Keratinocyte (primary cell): ENCODE measurements around the gene TET2. TPM values are rescaled to one million over a fixed set of nuclear protein-coding genes. Genes with fewer than 3 reads are reported as not detected.

Source experiments
- DNase-seq: peaks from one replicate; pipeline ENCODE4 v3.0.0-alpha.2; 2011; ENCODE audit warnings: low read depth, missing footprints, low spot score
- FAIRE-seq: peaks from 2 replicates; lab custom pipeline; 2011; peaks lifted over from hg19 to GRCh38; lab: Jason Lieb, UNC
- H2AFZ ChIP-seq: 2 replicates; pipeline ENCODE4 v1.6.0; 2012; ENCODE audit warnings: low read length, control low read depth, inconsistent platforms; ENCODE audit not compliant: control insufficient read depth
- H3K27ac ChIP-seq: 2 replicates; pipeline ENCODE4 v1.5.1; 2011; ENCODE audit warnings: low read length; ENCODE audit not compliant: control insufficient read depth, insufficient read depth
- H3K27me3 ChIP-seq: 3 replicates; pipeline ENCODE4 v1.6.0; 2011; ENCODE audit warnings: low read length; ENCODE audit not compliant: control insufficient read depth, insufficient read depth; ENCODE audit errors: extremely low read depth
- H3K36me3 ChIP-seq, 2 experiments: 2 replicates in 1 of 2; 3 replicates in 1 of 2; pipeline ENCODE4 v1.5.1; 2011; ENCODE audit warnings: low read length in 2 of 2, mild to moderate bottlenecking in 1 of 2; ENCODE audit not compliant: control insufficient read depth in 2 of 2, insufficient read depth in 2 of 2; ENCODE audit errors: extremely low read depth in 1 of 2
- H3K4me1 ChIP-seq: 3 replicates; pipeline ENCODE4 v1.5.1; 2011; ENCODE audit warnings: low read length; ENCODE audit not compliant: control insufficient read depth, insufficient read depth; ENCODE audit errors: extremely low read depth
- H3K4me2 ChIP-seq: 3 replicates; pipeline ENCODE4 v1.6.0; 2011; ENCODE audit warnings: low read depth, low read length; ENCODE audit not compliant: control insufficient read depth, insufficient read depth; ENCODE audit errors: extremely low read depth
- H3K4me3 ChIP-seq, 3 experiments: fragments of 200-600 bp in 1 of 3; sonication (generic) in 1 of 3; 2 replicates in 2 of 3; 3 replicates in 1 of 3; pipeline ENCODE4 v1.5.1; 2011 to 2016; ENCODE audit warnings: low read length in 3 of 3, mild to moderate bottlenecking in 3 of 3, control low read depth in 2 of 3, inconsistent platforms in 1 of 3, low read depth in 1 of 3, mixed read lengths in 1 of 3, mixed run types in 1 of 3, moderate library complexity in 1 of 3; ENCODE audit not compliant: control insufficient read depth in 2 of 3, insufficient read depth in 2 of 3; ENCODE audit errors: extremely low read depth in 1 of 3
- H3K79me2 ChIP-seq: 2 replicates; pipeline ENCODE4 v1.6.0; 2012; ENCODE audit warnings: low read length; ENCODE audit not compliant: control insufficient read depth, insufficient read depth
- H3K9ac ChIP-seq: 3 replicates; pipeline ENCODE4 v1.6.0; 2011; ENCODE audit warnings: low read length; ENCODE audit not compliant: control insufficient read depth, insufficient read depth; ENCODE audit errors: extremely low read depth
- H3K9me1 ChIP-seq: 3 replicates; pipeline ENCODE4 v1.6.0; 2011; ENCODE audit warnings: low read length; ENCODE audit not compliant: control insufficient read depth, insufficient read depth; ENCODE audit errors: extremely low read depth
- H3K9me3 ChIP-seq: 2 replicates; pipeline ENCODE4 v1.5.1; 2012; ENCODE audit warnings: low read depth, low read length; ENCODE audit not compliant: control insufficient read depth
- H4K20me1 ChIP-seq: 3 replicates; pipeline ENCODE4 v1.6.0; 2011; ENCODE audit warnings: low read length; ENCODE audit not compliant: control insufficient read depth, insufficient read depth; ENCODE audit errors: extremely low read depth
- EZH2 ChIP-seq: IDR thresholded peaks from one replicate; pipeline ENCODE4 v1.6.1; 2012; ENCODE audit warnings: inconsistent platforms, mild to moderate bottlenecking, low read length, moderate library complexity
- dilution Hi-C: fragments of 300-500 bp; cut with MboI; formaldehyde crosslinking; loops from one replicate; pipeline ENCODE4 v1.7.0; 2020; ENCODE audit warnings: low sequenced_read_pairs; ENCODE audit not compliant: extremely low pct_ligation_motif_present
- polyA plus RNA-seq, 5 experiments: library from polyadenylated mRNA; depleted of rRNA in 3 of 5; stranded (reverse) in 3 of 5; stranded (forward) in 1 of 5; unstranded in 1 of 5; fragments of >200 nt; gene quantifications; 1 replicate in 1 of 5; 2 replicates in 3 of 5; 3 replicates in 1 of 5; pipeline versions ENCODE4 v1.2.1 to v1.2.3, GENCODE V29; 2011 to 2012; ENCODE audit warnings: missing spikeins in 2 of 5, low read depth in 1 of 5, low replicate concordance in 1 of 5
- TF ChIP-seq, protein P1 (sequence below), 3 experiments: IDR thresholded peaks in 1 of 3; conservative IDR thresholded peaks in 1 of 3; optimal IDR thresholded peaks in 1 of 3; 2 replicates in 2 of 3; 3 replicates in 1 of 3; pipeline versions ENCODE3 to v1.5.1; 2011; ENCODE audit warnings: low read length in 3 of 3, mild to moderate bottlenecking in 3 of 3, moderate library complexity in 2 of 3, control low read depth in 1 of 3, inconsistent platforms in 1 of 3; ENCODE audit not compliant: insufficient read depth in 2 of 3; ENCODE audit errors: extremely low read depth in 1 of 3

Gene TET2
- polyA plus RNA-seq, 1 donor (not counting 4 experiments of a cell fraction or from before 2014, with no cell fraction given), result 9.6 TPM

DNA sequence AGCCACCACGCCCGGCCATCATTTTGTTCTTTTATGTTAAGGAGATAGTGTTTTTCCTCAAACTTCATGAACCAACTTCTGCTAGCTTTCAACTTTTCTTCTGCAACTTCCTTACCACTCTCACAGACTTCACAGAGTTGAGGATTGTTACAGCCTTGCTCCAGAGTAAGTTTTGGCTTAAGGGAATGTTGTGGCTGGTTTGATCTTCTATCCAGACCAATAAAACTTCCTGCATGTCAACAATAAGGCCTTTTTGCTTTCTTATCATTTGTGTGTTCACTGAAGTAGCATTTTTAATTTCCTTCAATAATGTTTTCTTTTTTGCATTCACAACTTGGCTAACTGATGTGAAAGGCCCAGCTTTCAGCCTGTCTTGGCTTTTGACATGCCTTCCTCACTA is 12.7 kb upstream of the TET2 start:
- no peaks in the 10 kb centered on the region for H3K27me3 ChIP-seq
- no peak overlapping the region for H3K27ac ChIP-seq
- no peak overlapping the region for H3K4me3 ChIP-seq
- no peak overlapping the region for H3K4me2 ChIP-seq
- DNase-seq, result no peak
- H3K9me1 ChIP-seq, result no peaks in the 10 kb centered on the region
- no peak overlapping the region for H3K9ac ChIP-seq
- no peaks in the 10 kb centered on the region for H4K20me1 ChIP-seq
- no peaks in the 10 kb centered on the region for H3K36me3 ChIP-seq
- H3K9me3 ChIP-seq, result no peaks in the 10 kb centered on the region
- TF ChIP-seq, protein P1, sequence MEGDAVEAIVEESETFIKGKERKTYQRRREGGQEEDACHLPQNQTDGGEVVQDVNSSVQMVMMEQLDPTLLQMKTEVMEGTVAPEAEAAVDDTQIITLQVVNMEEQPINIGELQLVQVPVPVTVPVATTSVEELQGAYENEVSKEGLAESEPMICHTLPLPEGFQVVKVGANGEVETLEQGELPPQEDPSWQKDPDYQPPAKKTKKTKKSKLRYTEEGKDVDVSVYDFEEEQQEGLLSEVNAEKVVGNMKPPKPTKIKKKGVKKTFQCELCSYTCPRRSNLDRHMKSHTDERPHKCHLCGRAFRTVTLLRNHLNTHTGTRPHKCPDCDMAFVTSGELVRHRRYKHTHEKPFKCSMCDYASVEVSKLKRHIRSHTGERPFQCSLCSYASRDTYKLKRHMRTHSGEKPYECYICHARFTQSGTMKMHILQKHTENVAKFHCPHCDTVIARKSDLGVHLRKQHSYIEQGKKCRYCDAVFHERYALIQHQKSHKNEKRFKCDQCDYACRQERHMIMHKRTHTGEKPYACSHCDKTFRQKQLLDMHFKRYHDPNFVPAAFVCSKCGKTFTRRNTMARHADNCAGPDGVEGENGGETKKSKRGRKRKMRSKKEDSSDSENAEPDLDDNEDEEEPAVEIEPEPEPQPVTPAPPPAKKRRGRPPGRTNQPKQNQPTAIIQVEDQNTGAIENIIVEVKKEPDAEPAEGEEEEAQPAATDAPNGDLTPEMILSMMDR (optimal IDR thresholded peaks at IDR 0.05 in 1 of 3, IDR thresholded peaks at IDR 0.05 in 1 of 3, conservative IDR thresholded peaks at IDR 0.05 in 1 of 3; ENCODE audit: extremely low read depth in 1 of 3, insufficient read depth in 2 of 3, low read length in 3 of 3), result no peak
- no peak for TF ChIP-seq EZH2
- H3K79me2 ChIP-seq, result no peaks in the 10 kb centered on the region
- FAIRE-seq, result no peak
- no peak overlapping the region for H2AFZ ChIP-seq
- no peaks in the 10 kb centered on the region for H3K4me1 ChIP-seq
- dilution Hi-C loops, result no loop called here

DNA sequence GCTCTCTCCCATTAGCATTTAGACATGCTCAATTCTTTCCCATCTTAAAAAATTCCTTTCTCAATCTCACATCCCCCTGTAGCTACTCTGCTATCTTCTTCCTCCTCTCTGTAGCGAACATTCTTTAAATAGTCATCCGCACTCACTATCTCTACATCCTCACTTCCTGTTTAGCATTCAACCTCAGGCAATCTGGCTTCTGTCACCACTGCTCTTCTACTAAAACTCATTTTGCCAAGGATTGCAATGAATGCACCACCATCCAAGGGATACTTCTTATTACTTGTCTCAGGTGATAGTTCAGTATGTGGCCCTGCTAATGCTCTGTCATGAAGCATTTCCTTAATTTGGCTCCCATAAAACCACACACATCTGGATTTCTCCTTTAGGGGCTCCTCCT is 10.9 kb upstream of the TET2 start:
- dilution Hi-C loops, result no loop called here
- no peak for DNase-seq
- Histone ChIP-seq H3K4me1 (no peaks in the 10 kb centered on the region), H2AFZ (peak overlapping the region; percentile 31), H3K9me1 (no peaks in the 10 kb centered on the region), H3K36me3 (no peaks in the 10 kb centered on the region), H3K9ac (no peak overlapping the region), H3K4me3 (no peak overlapping the region), H3K79me2 (no peaks in the 10 kb centered on the region), H4K20me1 (no peaks in the 10 kb centered on the region), H3K4me2 (no peak overlapping the region), H3K27ac (no peak overlapping the region), H3K9me3 (no peaks in the 10 kb centered on the region), H3K27me3 (no peaks in the 10 kb centered on the region)
- FAIRE-seq, result peak; percentile 39
- TF ChIP-seq, protein P1 (optimal IDR thresholded peaks at IDR 0.05 in 1 of 3, IDR thresholded peaks at IDR 0.05 in 1 of 3, conservative IDR thresholded peaks at IDR 0.05 in 1 of 3; ENCODE audit: extremely low read depth in 1 of 3, insufficient read depth in 2 of 3, low read length in 3 of 3), result no peak
- no peak for TF ChIP-seq EZH2
